A673 (cell line): ENCODE measurements around the gene ZBTB22. TPM values are rescaled to one million over a fixed set of nuclear protein-coding genes. Genes with fewer than 3 reads are reported as not detected.

Experiments used
- BruUV-seq: library from RNA; stranded (reverse); fragments of 400-500 nt; replicated peaks from 2 replicates; lab custom pipeline; 2021; lab: Mats Ljungman, UMichigan
- CTCF ChIA-PET: fragments of 300-600 bp; sonication (Branson Sonifier 250); formaldehyde crosslinking; loops from one replicate; lab custom pipeline; 2022; ENCODE audit warnings: antibody characterized with exemption; lab: Charles Lee
- POLR2A ChIA-PET: fragments of 300-600 bp; sonication (Branson Sonifier 250); formaldehyde crosslinking; loops from one replicate; lab custom pipeline; 2022; ENCODE audit warnings: antibody characterized with exemption; ENCODE audit not compliant: low non-redundant PET; lab: Charles Lee
- DNase-seq: peaks from one replicate; pipeline ENCODE4 v3.0.0-alpha.2; 2015; ENCODE audit warnings: low spot score
- H3K27ac ChIP-seq: fragments of 200-600 bp; sonication (generic); 2 replicates; pipeline ENCODE4 v1.5.1; 2016; ENCODE audit warnings: mixed run types, low read depth, mild to moderate bottlenecking, mixed read lengths, antibody characterized with exemption, low read length; ENCODE audit not compliant: poor library complexity, severe bottlenecking
- H3K27me3 ChIP-seq: fragments of 200-600 bp; sonication (generic); replicated peaks from 2 replicates; pipeline ENCODE4 v1.6.1; 2017; ENCODE audit warnings: mixed run types, low read depth, mild to moderate bottlenecking, mixed read lengths, antibody characterized with exemption, low read length; ENCODE audit not compliant: insufficient read depth, poor library complexity
- H3K36me3 ChIP-seq: fragments of 200-600 bp; sonication (generic); 2 replicates; pipeline ENCODE4 v1.6.1; 2016; ENCODE audit warnings: mixed run types, mild to moderate bottlenecking, mixed read lengths, antibody characterized with exemption, low read length; ENCODE audit not compliant: insufficient read depth, poor library complexity, severe bottlenecking
- H3K4me1 ChIP-seq: fragments of 200-600 bp; sonication (generic); 2 replicates; pipeline ENCODE4 v1.6.1; 2017; ENCODE audit warnings: mixed run types, mild to moderate bottlenecking, mixed read lengths, antibody characterized with exemption, low read length; ENCODE audit not compliant: insufficient read depth, poor library complexity, severe bottlenecking
- H3K4me3 ChIP-seq: fragments of 200-600 bp; sonication (generic); 2 replicates; pipeline ENCODE4 v1.5.1; 2016; ENCODE audit warnings: low read depth, mixed run types, mild to moderate bottlenecking, mixed read lengths, low read length; ENCODE audit not compliant: poor library complexity, severe bottlenecking
- H3K9me3 ChIP-seq: fragments of 200-600 bp; sonication (generic); 2 replicates; pipeline ENCODE4 v1.6.1; 2016; ENCODE audit warnings: mixed run types, low read depth, mild to moderate bottlenecking, mixed read lengths, antibody characterized with exemption, low read length; ENCODE audit not compliant: poor library complexity, severe bottlenecking
- EZH2 ChIP-seq: fragments of 200-600 bp; sonication (generic); IDR thresholded peaks from 2 replicates; pipeline ENCODE4 v1.6.1; 2017; ENCODE audit warnings: borderline replicate concordance, low read depth, mild to moderate bottlenecking, mixed read lengths, antibody characterized with exemption, low read length; ENCODE audit not compliant: poor library complexity, severe bottlenecking
- intact Hi-C: fragments of 100-400 bp; cut with micrococcal nuclease; formaldehyde crosslinking; loops from one replicate; pipeline ENCODE4 v1.10.0; 2022; ENCODE audit not compliant: unreplicated experiment
- total RNA-seq: library from RNA; stranded (reverse); gene quantifications from 2 replicates; pipeline ENCODE4 v1.2.3, GENCODE V29; 2021
- TF ChIP-seq, protein P1 (sequence below): fragments of 300-800, 200-600 bp; sonication (generic); conservative IDR thresholded peaks from 2 replicates; pipeline ENCODE4 v1.5.1; 2017; ENCODE audit warnings: low read depth, mild to moderate bottlenecking, antibody characterized with exemption, low read length, moderate library complexity, mixed read lengths

ZBTB22 gene
- total RNA-seq, 1 experiment from 2014 or later = 11.3 TPM

DNA sequence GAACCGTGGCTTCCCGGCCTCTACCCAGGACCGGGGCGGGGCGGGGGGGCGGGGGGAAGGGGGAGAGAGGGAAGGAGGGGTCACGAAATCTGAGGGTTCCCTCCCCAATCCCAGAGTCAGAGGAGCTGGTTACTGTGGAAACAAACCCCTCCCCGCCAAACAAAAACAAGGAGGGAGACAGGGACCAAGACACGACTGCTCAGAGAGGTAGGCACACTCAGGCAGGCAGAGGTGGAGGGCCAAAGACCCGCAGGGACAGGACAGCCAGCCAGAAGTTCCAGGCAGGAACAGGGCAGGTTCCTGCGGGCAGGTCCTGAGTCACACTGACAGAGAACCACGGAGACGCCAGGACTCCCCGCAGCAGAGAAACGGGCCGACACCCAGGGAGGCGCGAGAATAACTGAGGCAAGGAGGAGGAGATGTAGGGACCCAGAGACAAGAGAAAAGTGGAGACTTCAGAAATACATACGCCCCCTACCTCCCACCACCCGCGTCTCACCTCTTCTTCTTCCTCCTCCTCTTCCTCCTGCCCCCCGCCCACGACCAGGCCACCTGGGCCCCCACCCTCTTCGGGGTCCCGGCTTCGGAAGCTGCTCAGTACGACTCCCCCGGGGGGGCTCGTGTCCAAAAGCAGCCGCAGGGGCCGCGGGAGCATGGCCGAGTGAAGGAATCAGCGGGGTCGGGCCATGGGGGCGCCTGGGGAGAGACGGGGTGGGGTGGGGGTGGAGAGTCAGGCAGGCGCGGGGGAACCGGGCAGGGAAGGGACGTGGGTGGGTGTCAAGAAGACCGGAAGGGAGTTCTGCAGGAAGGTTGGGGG lies 19.4 kb downstream of the ZBTB22 start:
- Histone ChIP-seq H3K4me1 (peaks cover 6% of the 10 kb centered on the region), H3K9me3 (no peaks in the 10 kb centered on the region), H3K27ac (peak overlapping the region; percentile 92), H3K4me3 (peak overlapping the region; percentile 75), H3K27me3 (no peaks in the 10 kb centered on the region), H3K36me3 (peaks cover 10% of the 10 kb centered on the region)
- BruUV-seq = no TSS peak
- peak; percentile 89 for DNase-seq
- POLR2A ChIA-PET = no interaction called here
- TF ChIP-seq, protein P1, sequence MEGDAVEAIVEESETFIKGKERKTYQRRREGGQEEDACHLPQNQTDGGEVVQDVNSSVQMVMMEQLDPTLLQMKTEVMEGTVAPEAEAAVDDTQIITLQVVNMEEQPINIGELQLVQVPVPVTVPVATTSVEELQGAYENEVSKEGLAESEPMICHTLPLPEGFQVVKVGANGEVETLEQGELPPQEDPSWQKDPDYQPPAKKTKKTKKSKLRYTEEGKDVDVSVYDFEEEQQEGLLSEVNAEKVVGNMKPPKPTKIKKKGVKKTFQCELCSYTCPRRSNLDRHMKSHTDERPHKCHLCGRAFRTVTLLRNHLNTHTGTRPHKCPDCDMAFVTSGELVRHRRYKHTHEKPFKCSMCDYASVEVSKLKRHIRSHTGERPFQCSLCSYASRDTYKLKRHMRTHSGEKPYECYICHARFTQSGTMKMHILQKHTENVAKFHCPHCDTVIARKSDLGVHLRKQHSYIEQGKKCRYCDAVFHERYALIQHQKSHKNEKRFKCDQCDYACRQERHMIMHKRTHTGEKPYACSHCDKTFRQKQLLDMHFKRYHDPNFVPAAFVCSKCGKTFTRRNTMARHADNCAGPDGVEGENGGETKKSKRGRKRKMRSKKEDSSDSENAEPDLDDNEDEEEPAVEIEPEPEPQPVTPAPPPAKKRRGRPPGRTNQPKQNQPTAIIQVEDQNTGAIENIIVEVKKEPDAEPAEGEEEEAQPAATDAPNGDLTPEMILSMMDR = 0 out of 2 replicates have a peak, but pooled peaks have one; percentile 11
- TF ChIP-seq EZH2 = no peak
- intact Hi-C loops = loop anchor here (5.0 kb wide), 2 partner anchors 96 to 129 kb away; partner anchors contain the start of genes HSD17B8, RXRB and SLC39A7
- CTCF ChIA-PET = interaction anchor here (0.6 kb wide), 1 partner anchor 1191 kb away, joined by 5 read pairs; no protein-coding TSS in a partner anchor

DNA sequence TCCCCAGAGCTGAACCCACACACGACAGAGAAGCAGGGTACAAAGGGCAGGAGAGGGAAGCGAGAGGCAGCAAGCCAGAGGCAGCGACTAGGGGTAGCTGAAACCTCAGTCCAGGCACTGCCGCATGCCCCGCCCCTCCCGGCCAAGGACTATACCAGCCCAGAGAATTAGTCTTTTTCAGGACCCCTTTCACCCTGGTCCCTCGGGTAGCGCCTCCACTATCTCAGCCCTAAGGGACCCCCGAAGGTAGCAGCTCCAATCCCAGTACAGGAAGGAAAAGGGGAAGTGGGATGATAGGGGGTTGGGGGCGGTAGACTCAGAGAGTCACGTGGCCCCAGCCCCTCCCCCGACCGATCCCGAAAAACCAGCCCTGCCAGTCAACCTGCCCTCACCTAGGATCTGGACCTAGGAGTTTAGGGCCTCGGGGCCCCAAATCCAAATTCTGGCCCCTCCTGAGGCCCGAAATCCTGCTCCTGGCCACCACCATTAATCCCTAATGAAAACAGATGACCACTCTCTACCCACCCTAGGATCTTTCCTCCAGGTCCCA lies 20.1 kb downstream of the ZBTB22 start:
- no peak for DNase-seq
- Histone ChIP-seq H3K27me3 (no peaks in the 10 kb centered on the region), H3K9me3 (no peaks in the 10 kb centered on the region), H3K4me1 (peaks cover 6% of the 10 kb centered on the region), H3K4me3 (peak overlapping the region; percentile 75), H3K27ac (peak overlapping the region; percentile 59), H3K36me3 (peaks cover 10% of the 10 kb centered on the region)
- POLR2A ChIA-PET = no interaction called here
- no TSS peak for BruUV-seq
- CTCF ChIA-PET = no interaction called here
- TF ChIP-seq, protein P1 = no peak
- TF ChIP-seq EZH2 = no peak
- intact Hi-C loops = loop anchor here (5.0 kb wide), 2 partner anchors 95 to 130 kb away; partner anchors contain the start of genes HSD17B8, RXRB and SLC39A7

DNA sequence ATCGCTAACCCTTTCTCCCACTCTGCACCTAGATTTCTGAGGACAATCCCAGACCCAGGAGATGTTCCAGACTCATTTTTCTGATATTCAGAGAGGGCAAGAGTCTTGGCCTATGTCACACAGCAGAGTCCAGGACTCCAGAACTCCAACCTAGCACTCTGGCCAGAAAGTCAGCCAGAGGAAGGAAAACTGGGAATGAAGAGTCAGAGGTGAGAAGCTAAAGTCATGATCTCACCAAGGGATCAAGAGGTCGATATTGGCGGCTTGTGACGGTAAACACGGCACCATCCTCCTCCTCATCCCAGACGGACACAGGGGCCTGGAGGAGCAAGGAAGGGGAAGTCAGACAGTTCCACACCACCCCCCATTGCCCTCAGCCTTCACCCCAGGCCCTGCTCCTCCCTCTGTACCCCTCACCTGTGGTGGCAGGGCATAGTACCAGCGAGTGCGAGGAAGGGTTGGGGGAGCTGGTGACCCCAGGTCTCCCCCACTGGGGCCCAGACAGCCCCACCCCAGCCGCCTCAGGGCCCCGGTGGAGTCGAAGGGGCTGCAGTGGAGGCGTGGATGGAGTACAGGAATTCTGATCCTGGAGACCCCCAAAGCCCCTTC lies 20.6 kb downstream of the ZBTB22 start:
- H3K36me3 ChIP-seq = peaks cover 11% of the 10 kb centered on the region
- no peaks in the 10 kb centered on the region for H3K9me3 ChIP-seq
- no peaks in the 10 kb centered on the region for H3K27me3 ChIP-seq
- peaks cover 6% of the 10 kb centered on the region for H3K4me1 ChIP-seq
- BruUV-seq = no TSS peak
- no peak for DNase-seq
- TF ChIP-seq, protein P1 = no peak
- CTCF ChIA-PET = no interaction called here
- POLR2A ChIA-PET = no interaction called here
- intact Hi-C loops = loop anchor here (5.0 kb wide), 2 partner anchors 95 to 130 kb away; partner anchors contain the start of genes HSD17B8, RXRB and SLC39A7
- H3K4me3 ChIP-seq = no peak overlapping the region
- H3K27ac ChIP-seq = no peak overlapping the region
